Endothelial cell (in vitro differentiated cells): ENCODE measurements around the gene SLC8A3. TPM values are rescaled to one million over a fixed set of nuclear protein-coding genes. Genes with fewer than 3 reads are reported as not detected.

Source experiments
- DNase-seq: peaks from one replicate; pipeline ENCODE4 v3.0.0; 2021; ENCODE audit warnings: low spot score
- H3K27ac Mint-ChIP-seq: one replicate; pipeline ENCODE4 v1.8.0; 2021; ENCODE audit warnings: mixed read lengths, inconsistent platforms; ENCODE audit not compliant: unreplicated experiment
- H3K27me3 Mint-ChIP-seq: one replicate; pipeline ENCODE4 v1.8.0; 2021; ENCODE audit warnings: mild to moderate bottlenecking, moderate library complexity, mixed read lengths, inconsistent platforms; ENCODE audit not compliant: unreplicated experiment
- H3K36me3 Mint-ChIP-seq: one replicate; pipeline ENCODE4 v1.8.0; 2021; ENCODE audit warnings: mild to moderate bottlenecking, low read depth, mixed read lengths, inconsistent platforms; ENCODE audit not compliant: unreplicated experiment
- H3K4me1 Mint-ChIP-seq: one replicate; pipeline ENCODE4 v1.8.0; 2021; ENCODE audit warnings: mild to moderate bottlenecking, mixed read lengths, inconsistent platforms; ENCODE audit not compliant: unreplicated experiment
- H3K4me3 Mint-ChIP-seq: one replicate; pipeline ENCODE4 v1.8.0; 2021; ENCODE audit warnings: mild to moderate bottlenecking, mixed read lengths, inconsistent platforms; ENCODE audit not compliant: unreplicated experiment
- H3K9me3 Mint-ChIP-seq: one replicate; pipeline ENCODE4 v1.8.0; 2021; ENCODE audit warnings: mixed read lengths, inconsistent platforms; ENCODE audit not compliant: unreplicated experiment
- CTCF ChIP-seq: fragments of 200-600 bp; sonication (generic); IDR thresholded peaks from one replicate; pipeline ENCODE4 v1.5.0; 2021; ENCODE audit warnings: antibody characterized with exemption; ENCODE audit not compliant: unreplicated experiment
- total RNA-seq: library from RNA; stranded (reverse); fragmentation: NEBNext Ultra II Directional; extraction: Animal tissue kit (Norgen Biotek cat#: 25700); gene quantifications from one replicate; pipeline ENCODE4 v1.2.1, GENCODE V29; 2021; ENCODE audit not compliant: unreplicated experiment

SLC8A3 gene
- total RNA-seq, 1 donor from 2014 or later = 0.13 TPM

GRCh38 chr14:70149596-70150165 is 39.1 kb downstream of the SLC8A3 start:
- peaks cover 7% of the 10 kb centered on the region for H3K4me1 Mint-ChIP-seq
- H3K27me3 Mint-ChIP-seq = peaks cover 3% of the 10 kb centered on the region
- H3K4me3 Mint-ChIP-seq = no peak overlapping the region
- no peaks in the 10 kb centered on the region for H3K9me3 Mint-ChIP-seq
- no peak for DNase-seq
- H3K27ac Mint-ChIP-seq = no peak overlapping the region
- H3K36me3 Mint-ChIP-seq = no peaks in the 10 kb centered on the region
- TF ChIP-seq CTCF = no peak

GRCh38 chr14:70148911-70149595 is 39.7 kb downstream of the SLC8A3 start:
- DNase-seq = no peak
- peaks cover 3% of the 10 kb centered on the region for H3K27me3 Mint-ChIP-seq
- no peak overlapping the region for H3K27ac Mint-ChIP-seq
- no peaks in the 10 kb centered on the region for H3K36me3 Mint-ChIP-seq
- H3K4me3 Mint-ChIP-seq = no peak overlapping the region
- H3K9me3 Mint-ChIP-seq = no peaks in the 10 kb centered on the region
- TF ChIP-seq CTCF = no peak
- peaks cover 7% of the 10 kb centered on the region for H3K4me1 Mint-ChIP-seq

- no peaks in the 10 kb centered on the region for H3K27me3 Mint-ChIP-seq
- TF ChIP-seq CTCF = no peak
- H3K4me3 Mint-ChIP-seq = no peak overlapping the region
- no peaks in the 10 kb centered on the region for H3K36me3 Mint-ChIP-seq
- H3K27ac Mint-ChIP-seq = no peak overlapping the region
- DNase-seq = no peak
- no peaks in the 10 kb centered on the region for H3K9me3 Mint-ChIP-seq
- H3K4me1 Mint-ChIP-seq = peaks cover 12% of the 10 kb centered on the region
Observed at GRCh38 chr14:70148351-70148750, 40.4 kb downstream of the SLC8A3 start.

- no peak for DNase-seq
- Mint-ChIP-seq H3K27ac (no peak overlapping the region), H3K4me3 (no peak overlapping the region), H3K36me3 (no peaks in the 10 kb centered on the region), H3K27me3 (no peaks in the 10 kb centered on the region), H3K4me1 (peaks cover 12% of the 10 kb centered on the region), H3K9me3 (no peaks in the 10 kb centered on the region)
- no peak for TF ChIP-seq CTCF
Observed at GRCh38 chr14:70144046-70144445, 44.7 kb downstream of the SLC8A3 start.

- no peak for DNase-seq
- Mint-ChIP-seq H3K4me1 (peaks cover 12% of the 10 kb centered on the region), H3K9me3 (no peaks in the 10 kb centered on the region), H3K4me3 (no peak overlapping the region), H3K36me3 (no peaks in the 10 kb centered on the region), H3K27ac (no peak overlapping the region), H3K27me3 (no peaks in the 10 kb centered on the region)
- TF ChIP-seq CTCF = no peak
Observed at GRCh38 chr14:70143306-70143705, 45.4 kb downstream of the SLC8A3 start.
